ENCODE data around the gene SOS1. TPM values are rescaled to one million over a fixed set of nuclear protein-coding genes. Genes with fewer than 3 reads are reported as not detected.
"Not testable (repeated sequence)": the region's sequence is repeated elsewhere in the genome, so short reads cannot be mapped to it uniquely, and the experiment has no call there.

Gene SOS1
- total RNA-seq, 1 donor from 2014 or later = 64.2 TPM

DNA sequence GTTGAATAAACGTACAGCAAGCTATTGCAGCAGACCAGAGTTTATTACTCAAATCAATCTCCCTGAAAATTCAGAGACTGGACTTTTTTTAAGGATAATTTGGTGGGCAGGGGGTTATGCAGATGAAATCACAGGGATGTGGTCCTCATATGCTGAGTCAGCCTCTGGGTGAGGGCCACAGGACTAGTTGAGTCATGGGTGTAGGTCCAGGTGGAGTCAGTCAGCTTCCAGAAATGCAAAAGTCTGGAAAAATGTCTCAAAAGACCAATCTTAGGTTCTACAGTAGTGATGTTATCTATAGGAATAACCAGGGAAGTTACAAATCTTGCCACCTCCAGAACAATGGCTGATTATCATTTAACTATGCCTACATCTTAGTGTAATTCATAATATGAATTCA is 180.1 kb downstream of the SOS1 start:
- no peak overlapping the region for H3K27ac Mint-ChIP-seq
- H3K9me3 Mint-ChIP-seq = no peaks in the 10 kb centered on the region
- no peak for DNase-seq (ENCODE audit: low spot score)
- peaks cover 10% of the 10 kb centered on the region for H3K27me3 Mint-ChIP-seq (ENCODE audit: low read depth)
- H3K4me1 Mint-ChIP-seq (ENCODE audit: low read depth) = peaks cover 3% of the 10 kb centered on the region
- H3K36me3 Mint-ChIP-seq (ENCODE audit: low read depth) = no peaks in the 10 kb centered on the region
- intact Hi-C loops (cut with micrococcal nuclease) = no loop called here
- no peak overlapping the region for H3K4me3 Mint-ChIP-seq (ENCODE audit: low read depth)

DNA sequence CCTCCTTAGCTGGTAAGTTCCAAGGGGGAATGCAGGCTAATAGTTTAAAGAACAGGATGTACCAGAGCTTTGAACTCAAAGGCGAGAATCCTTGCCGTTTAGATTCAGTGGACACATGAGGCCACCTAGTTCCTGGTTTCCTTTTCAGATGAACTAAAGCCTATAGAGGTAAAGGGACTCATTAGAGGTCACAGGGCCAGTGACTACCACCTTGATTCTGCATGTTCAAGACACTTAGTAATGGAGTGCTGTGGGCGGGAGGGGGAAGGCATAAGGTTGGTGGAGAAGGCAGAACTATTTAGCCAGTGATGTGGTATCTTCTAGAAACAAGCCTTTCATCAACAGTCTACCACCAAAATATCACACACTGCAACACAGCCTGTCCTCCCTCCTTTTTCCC is 183.3 kb downstream of the SOS1 start:
- Mint-ChIP-seq H3K4me3 (ENCODE audit: low read depth) (no peak overlapping the region), H3K4me1 (ENCODE audit: low read depth) (peaks cover 2% of the 10 kb centered on the region), H3K36me3 (ENCODE audit: low read depth) (no peaks in the 10 kb centered on the region), H3K27me3 (ENCODE audit: low read depth) (peaks cover 22% of the 10 kb centered on the region), H3K27ac (no peak overlapping the region), H3K9me3 (no peaks in the 10 kb centered on the region)
- no peak for DNase-seq (ENCODE audit: low spot score)
- intact Hi-C loops (cut with micrococcal nuclease) = no loop called here

DNA sequence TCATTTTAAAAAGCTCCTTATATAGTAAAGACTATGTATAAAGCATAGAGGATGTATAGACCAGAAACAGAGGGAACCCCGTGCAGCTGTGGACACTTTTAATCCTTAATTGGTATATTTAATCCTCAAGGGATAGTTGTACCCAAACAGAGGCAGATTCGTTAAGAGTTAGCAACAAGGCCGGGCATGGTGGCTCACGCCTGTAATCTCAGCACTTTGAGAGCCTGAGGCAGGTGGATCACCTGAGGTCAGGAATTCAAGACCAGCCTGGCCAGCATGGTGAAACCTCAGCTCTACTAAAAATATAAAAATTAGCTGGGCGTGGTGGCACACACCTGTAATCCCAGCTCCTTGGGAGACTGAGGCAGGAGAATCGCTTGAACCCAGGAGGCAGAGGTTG is 184.3 kb downstream of the SOS1 start:
- H3K9me3 Mint-ChIP-seq; DNase-seq (ENCODE audit: low spot score); intact Hi-C loops (cut with micrococcal nuclease); H3K36me3 Mint-ChIP-seq (ENCODE audit: low read depth); H3K27ac Mint-ChIP-seq; H3K4me1 Mint-ChIP-seq (ENCODE audit: low read depth); H3K4me3 Mint-ChIP-seq (ENCODE audit: low read depth): not testable (repeated sequence)
- peaks cover 22% of the 10 kb centered on the region for H3K27me3 Mint-ChIP-seq (ENCODE audit: low read depth)

- H3K27me3 Mint-ChIP-seq (ENCODE audit: low read depth) = peaks cover 18% of the 10 kb centered on the region
- DNase-seq (ENCODE audit: low spot score) = no peak
- H3K9me3 Mint-ChIP-seq = no peaks in the 10 kb centered on the region
- H3K4me3 Mint-ChIP-seq (ENCODE audit: low read depth) = no peak overlapping the region
- no peaks in the 10 kb centered on the region for H3K36me3 Mint-ChIP-seq (ENCODE audit: low read depth)
- intact Hi-C loops (cut with micrococcal nuclease) = no loop called here
- no peak overlapping the region for H3K27ac Mint-ChIP-seq
- H3K4me1 Mint-ChIP-seq (ENCODE audit: low read depth) = peaks cover 2% of the 10 kb centered on the region
These were observed 185.2 kb downstream of the SOS1 start for GRCh38 chr2:38935568-38936172.

DNA sequence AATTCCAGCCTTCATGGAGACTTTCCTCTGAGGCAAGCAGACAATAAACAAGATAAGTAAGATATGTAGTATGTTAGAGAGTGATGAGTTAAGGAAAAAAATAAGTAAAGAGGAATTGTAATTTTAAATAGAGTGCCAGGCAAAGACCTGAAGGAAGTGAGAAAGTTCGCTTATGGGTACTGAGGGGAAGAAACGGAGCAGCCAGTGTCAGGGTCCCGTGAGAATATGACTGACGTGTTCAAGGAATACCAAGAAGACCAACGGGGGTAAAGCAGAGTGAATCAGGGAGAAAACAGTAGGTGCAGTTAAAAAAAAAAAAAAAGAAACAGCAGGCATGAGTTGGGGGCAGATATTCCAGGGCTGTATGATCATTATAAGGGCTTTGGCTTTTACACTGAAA is 186.1 kb downstream of the SOS1 start:
- Mint-ChIP-seq H3K36me3 (ENCODE audit: low read depth) (no peaks in the 10 kb centered on the region), H3K27me3 (ENCODE audit: low read depth) (peaks cover 14% of the 10 kb centered on the region), H3K4me1 (ENCODE audit: low read depth) (peaks cover 2% of the 10 kb centered on the region), H3K9me3 (no peaks in the 10 kb centered on the region), H3K27ac (no peak overlapping the region), H3K4me3 (ENCODE audit: low read depth) (no peak overlapping the region)
- DNase-seq (ENCODE audit: low spot score) = no peak
- intact Hi-C loops (cut with micrococcal nuclease) = no loop called here

DNA sequence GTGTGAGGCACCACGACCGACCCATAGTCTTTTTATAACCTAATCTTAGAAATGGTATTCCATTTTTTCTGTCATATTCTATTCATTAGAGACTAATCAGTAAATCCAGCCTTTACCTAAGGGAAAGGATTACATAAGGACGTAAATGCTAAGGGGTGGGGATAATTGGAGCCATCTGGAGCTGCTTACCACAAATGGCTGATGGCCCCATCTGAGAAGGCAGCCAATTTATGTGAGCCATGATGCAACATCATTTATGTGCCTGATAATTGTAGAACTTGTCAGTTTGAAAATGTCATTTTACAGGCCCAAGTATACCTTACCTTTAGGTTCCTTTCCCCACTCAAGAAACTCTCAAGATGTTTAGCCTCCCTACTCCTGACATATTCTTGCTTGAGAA is 187.2 kb downstream of the SOS1 start:
- intact Hi-C loops (cut with micrococcal nuclease) = no loop called here
- Mint-ChIP-seq H3K27ac (no peak overlapping the region), H3K36me3 (ENCODE audit: low read depth) (no peaks in the 10 kb centered on the region), H3K4me1 (ENCODE audit: low read depth) (peaks cover 2% of the 10 kb centered on the region), H3K27me3 (ENCODE audit: low read depth) (peaks cover 16% of the 10 kb centered on the region), H3K9me3 (no peaks in the 10 kb centered on the region), H3K4me3 (ENCODE audit: low read depth) (no peak overlapping the region)
- no peak for DNase-seq (ENCODE audit: low spot score)

- Mint-ChIP-seq H3K27me3 (ENCODE audit: low read depth) (peaks cover 20% of the 10 kb centered on the region), H3K4me3 (ENCODE audit: low read depth) (no peak overlapping the region), H3K9me3 (no peaks in the 10 kb centered on the region), H3K27ac (no peak overlapping the region), H3K4me1 (ENCODE audit: low read depth) (peaks cover 2% of the 10 kb centered on the region), H3K36me3 (ENCODE audit: low read depth) (no peaks in the 10 kb centered on the region)
- intact Hi-C loops (cut with micrococcal nuclease) = no loop called here
- no peak for DNase-seq (ENCODE audit: low spot score)
These were observed 188.3 kb downstream of the SOS1 start for GRCh38 chr2:38932586-38932985.

Other genes starting within 250 kb of the SOS1 start
- 18.5 and 21.7 TPM in 2 replicates for gene DHX57, start 245.1 kb downstream of the SOS1 start, total RNA-seq
- 4.1 and 4.7 TPM in 2 replicates for gene MORN2, start 245.1 kb downstream of the SOS1 start, total RNA-seq
- gene ARHGEF33, start 231.2 kb downstream of the SOS1 start, total RNA-seq = 0.25 TPM in 1 of 2 replicates, not detected in the other
- gene CDKL4, start 122.9 kb upstream of the SOS1 start, total RNA-seq = 0.11 and 1.3 TPM in 2 replicates

Data from activated T-helper 2 cell treated with anti-CD3 and anti-CD28 coated beads, Interferon-gamma antibody, Interleukin-2, Interleukin-4, amounts not matched to agents 10 μg/mL and 5 μg/mL and 100 μg/mL, durations not matched to agents 14 hours and 24 hours and 36 hours (primary cell).